ENCODE results near the gene PGF. TPM values are rescaled to one million over a fixed set of nuclear protein-coding genes. Genes with fewer than 3 reads are reported as not detected.

The PGF gene
- total RNA-seq, 4 donors from 2014 or later, result 9.7 to 10.5 (median 10.1) TPM; not detected in 1

DNA sequence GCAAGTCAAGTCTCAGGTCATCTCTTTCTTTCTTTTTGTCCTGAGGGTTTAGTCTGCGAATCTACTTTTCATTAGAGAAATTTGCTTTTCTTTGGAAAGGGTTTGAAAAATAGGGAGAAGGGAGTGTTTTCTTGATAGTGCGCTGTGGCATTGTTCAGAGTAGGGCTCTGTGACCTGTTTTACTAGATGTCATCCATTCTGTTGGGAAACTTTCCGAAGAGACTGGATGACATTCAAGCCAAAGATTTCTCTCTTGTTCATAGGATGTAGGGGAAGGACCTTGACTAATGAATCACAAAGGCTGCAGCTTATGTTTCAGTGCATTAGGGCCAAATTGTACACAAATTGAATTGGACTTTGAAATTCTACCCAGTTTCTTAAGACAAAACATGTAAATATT is 59.0 kb downstream of the PGF start:
- Histone ChIP-seq H3K36me3 (peaks cover 2 to 93% (median 47%) of the 10 kb centered on the region in 4 donors), H3K27ac (no peak overlapping the region), H3K4me1 (peaks cover 0 to 12% (median 0%) of the 10 kb centered on the region in 4 donors), H3K4me3 (no peak overlapping the region), H3K9me3 (no peaks in the 10 kb centered on the region), H3K27me3 (no peaks in the 10 kb centered on the region)
- no peak for DNase-seq
- intact Hi-C loops (cut with DNase I; ENCODE audit: low total_unique reads), result no loop called here
- in situ Hi-C loops (cut with MboI; ENCODE audit: low pct_ligation_motif_present in 1 of 4, low pct_unique_long_range_greater_than_20kb in 1 of 4, low sequenced_read_pairs in 3 of 4), result no loop called here
- WGBS, 2 donors (ENCODE audit: low coverage in 1 of 2), result 94 to 100% methylated on average over 2 to 3 of the region's 3 CpGs
- TF ChIP-seq POLR2A (IDR thresholded peaks at IDR 0.05) (no peak), POLR2AphosphoS5 (IDR thresholded peaks at IDR 0.05) (no peak), CTCF (IDR thresholded peaks at IDR 0.05) (no peak), EP300 (IDR thresholded peaks at IDR 0.05; ENCODE audit: low read depth) (no peak)

GRCh38 chr14:74893614-74894091 is 61.7 kb downstream of the PGF start:
- Histone ChIP-seq H3K36me3 (peaks cover 2 to 84% (median 43%) of the 10 kb centered on the region in 4 donors), H3K27ac (no peak overlapping the region)
- in situ Hi-C loops (cut with MboI; ENCODE audit: low pct_ligation_motif_present in 1 of 4, low pct_unique_long_range_greater_than_20kb in 1 of 4, low sequenced_read_pairs in 3 of 4), result no loop called here

GRCh38 chr14:74892745-74893144 is 62.7 kb downstream of the PGF start:
- intact Hi-C loops (cut with DNase I; ENCODE audit: low total_unique reads), result no loop called here
- WGBS, 2 donors (ENCODE audit: low coverage in 1 of 2), result 68 to 80% methylated on average over 1 to 5 of the region's 5 CpGs
- TF ChIP-seq POLR2A (IDR thresholded peaks at IDR 0.05) (no peak), POLR2AphosphoS5 (IDR thresholded peaks at IDR 0.05) (no peak), CTCF (IDR thresholded peaks at IDR 0.05) (no peak), EP300 (IDR thresholded peaks at IDR 0.05; ENCODE audit: low read depth) (no peak)
- DNase-seq, result no peak
- H3K4me3 ChIP-seq, result no peak overlapping the region
- in situ Hi-C loops (cut with MboI; ENCODE audit: low pct_ligation_motif_present in 1 of 4, low pct_unique_long_range_greater_than_20kb in 1 of 4, low sequenced_read_pairs in 3 of 4), result no loop called here
- H3K36me3 ChIP-seq, result peaks cover 0 to 75% (median 38%) of the 10 kb centered on the region in 4 donors
- H3K27ac ChIP-seq, result no peak overlapping the region
- no peaks in the 10 kb centered on the region for H3K27me3 ChIP-seq
- H3K9me3 ChIP-seq, result no peaks in the 10 kb centered on the region
- peaks cover 0 to 23% (median 11%) of the 10 kb centered on the region in 4 donors for H3K4me1 ChIP-seq

More at GRCh38 chr14:74893614-74894091, 61.7 kb downstream of the PGF start:
- intact Hi-C loops (cut with DNase I; ENCODE audit: low total_unique reads), result no loop called here
- Histone ChIP-seq H3K4me1 (peaks cover 0 to 14% (median 2%) of the 10 kb centered on the region in 4 donors), H3K4me3 (no peak overlapping the region), H3K9me3 (no peaks in the 10 kb centered on the region), H3K27me3 (no peaks in the 10 kb centered on the region)
- WGBS, 2 donors (ENCODE audit: low coverage in 1 of 2), result 57 to 61% methylated on average over 1 to 4 of the region's 4 CpGs
- DNase-seq, result no peak
- TF ChIP-seq EP300 (IDR thresholded peaks at IDR 0.05; ENCODE audit: low read depth) (no peak), CTCF (IDR thresholded peaks at IDR 0.05) (no peak), POLR2AphosphoS5 (IDR thresholded peaks at IDR 0.05) (no peak), POLR2A (IDR thresholded peaks at IDR 0.05) (no peak)

GRCh38 chr14:74891870-74892269 is 63.5 kb downstream of the PGF start:
- in situ Hi-C loops (cut with MboI; ENCODE audit: low pct_ligation_motif_present in 1 of 4, low pct_unique_long_range_greater_than_20kb in 1 of 4, low sequenced_read_pairs in 3 of 4) (no loop called here), intact Hi-C loops (cut with DNase I; ENCODE audit: low total_unique reads) (no loop called here)
- DNase-seq, result no peak
- Histone ChIP-seq H3K4me1 (peaks cover 0 to 32% (median 17%) of the 10 kb centered on the region in 4 donors), H3K9me3 (no peaks in the 10 kb centered on the region), H3K27me3 (no peaks in the 10 kb centered on the region), H3K36me3 (peaks cover 0 to 71% (median 34%) of the 10 kb centered on the region in 4 donors), H3K4me3 (no peak overlapping the region), H3K27ac (no peak overlapping the region)
- TF ChIP-seq POLR2A (IDR thresholded peaks at IDR 0.05) (no peak), POLR2AphosphoS5 (IDR thresholded peaks at IDR 0.05) (no peak), CTCF (IDR thresholded peaks at IDR 0.05) (no peak), EP300 (IDR thresholded peaks at IDR 0.05; ENCODE audit: low read depth) (no peak)
- WGBS, 2 donors (ENCODE audit: low coverage in 1 of 2), result 81 to 90% methylated on average over 2 to 6 of the region's 6 CpGs

Other genes starting within 250 kb of the PGF start
- 10 to 100 TPM; 22.4 to 57.1 (median 41.1) TPM for gene AREL1, start 242.5 kb downstream of the PGF start, total RNA-seq
- 10 to 100 TPM in 2 of 4 donors, 1 to 10 TPM in 1, under 1 TPM in 1; 0.37 to 25.5 (median 15.6) TPM for gene FCF1, start 242.5 kb downstream of the PGF start, total RNA-seq
- gene YLPM1, start 192.3 kb downstream of the PGF start, total RNA-seq, result 10 to 100 TPM; 26.1 to 62.4 (median 35.0) TPM
- gene PROX2, start 79.5 kb downstream of the PGF start, total RNA-seq, result under 1 TPM in 1 of 4 donors, not detected in 3; 0.79 TPM
- 100 to 1,000 TPM in 3 of 4 donors, 10 to 100 TPM in 1; 65.1 to 135 (median 103) TPM for gene DLST, start 73.7 kb downstream of the PGF start, total RNA-seq
- 10 to 100 TPM in 1 of 4 donors, 1 to 10 TPM in 2, not detected in 1; 6.4 to 54.1 (median 9.3) TPM for gene RPS6KL1, start 32.3 kb downstream of the PGF start, total RNA-seq
- 10 to 100 TPM; 42.9 to 55.4 (median 51.1) TPM for gene EIF2B2, start 47.3 kb upstream of the PGF start, total RNA-seq
- gene MLH3, start 95.9 kb upstream of the PGF start, total RNA-seq, result 10 to 100 TPM; 24.5 to 58.3 (median 42.5) TPM
- gene ACYP1, start 108.4 kb upstream of the PGF start, total RNA-seq, result 10 to 100 TPM in 3 of 4 donors, 1 to 10 TPM in 1; 6.6 to 36.0 (median 23.2) TPM
- 10 to 100 TPM in 1 of 4 donors, 1 to 10 TPM in 2, not detected in 1; 7.5 to 40.0 (median 8.1) TPM for gene ZC2HC1C, start 114.0 kb upstream of the PGF start, total RNA-seq
- 100 to 1,000 TPM in 1 of 4 donors, 10 to 100 TPM in 3; 24.4 to 121 (median 53.4) TPM for gene NEK9, start 171.5 kb upstream of the PGF start, total RNA-seq
- 100 to 1,000 TPM in 3 of 4 donors, 10 to 100 TPM in 1; 70.3 to 255 (median 244) TPM for gene TMED10, start 221.0 kb upstream of the PGF start, total RNA-seq

All from transverse colon (tissue), 4 donors.